LoVo (cell line): ENCODE results near the gene DUSP9.

Experiments used
- DNase-seq: peaks from one replicate; pipeline ENCODE4 v3.0.0-alpha.2; 2016; ENCODE audit warnings: low spot score

DUSP9 gene

GRCh38 chrX:153621949-153622598 lies 24.9 kb upstream of the DUSP9 start:
- no peak for DNase-seq

GRCh38 chrX:153622661-153623309 lies 24.2 kb upstream of the DUSP9 start:
- no peak for DNase-seq

- no peak for DNase-seq
Measured at GRCh38 chrX:153623310-153624029, 23.5 kb upstream of the DUSP9 start.

- DNase-seq, result no peak
Measured at GRCh38 chrX:153624196-153625091, 22.6 kb upstream of the DUSP9 start.

- no peak for DNase-seq
Measured at GRCh38 chrX:153625271-153626024, 21.6 kb upstream of the DUSP9 start.

- no peak for DNase-seq
Measured at GRCh38 chrX:153626025-153626633, 20.9 kb upstream of the DUSP9 start.

GRCh38 chrX:153626863-153627674 lies 19.9 kb upstream of the DUSP9 start:
- no peak for DNase-seq

GRCh38 chrX:153627675-153628111 lies 19.3 kb upstream of the DUSP9 start:
- DNase-seq, result no peak

- no peak for DNase-seq
Measured at GRCh38 chrX:153628129-153628528, 18.9 kb upstream of the DUSP9 start.

GRCh38 chrX:153628665-153629064 lies 18.3 kb upstream of the DUSP9 start:
- DNase-seq, result no peak

GRCh38 chrX:153631346-153631745 lies 15.7 kb upstream of the DUSP9 start:
- DNase-seq, result no peak

- DNase-seq, result no peak
Measured at GRCh38 chrX:153631907-153632594, 15.0 kb upstream of the DUSP9 start.

- DNase-seq, result no peak
Measured at GRCh38 chrX:153632595-153632946, 14.4 kb upstream of the DUSP9 start.

GRCh38 chrX:153633048-153633447 lies 14.0 kb upstream of the DUSP9 start:
- DNase-seq, result no peak

GRCh38 chrX:153633607-153634180 lies 13.3 kb upstream of the DUSP9 start:
- no peak for DNase-seq

- DNase-seq, result no peak
Measured at GRCh38 chrX:153634236-153634635, 12.8 kb upstream of the DUSP9 start.

- DNase-seq, result no peak
Measured at GRCh38 chrX:153634832-153635231, 12.2 kb upstream of the DUSP9 start.

GRCh38 chrX:153635388-153635787 lies 11.6 kb upstream of the DUSP9 start:
- DNase-seq, result no peak
